ENCODE measurements around the gene POMT1.
"Not testable (repeated sequence)": the region's sequence is repeated elsewhere in the genome, so short reads cannot be mapped to it uniquely, and the experiment has no call there.

The POMT1 gene, protein sequence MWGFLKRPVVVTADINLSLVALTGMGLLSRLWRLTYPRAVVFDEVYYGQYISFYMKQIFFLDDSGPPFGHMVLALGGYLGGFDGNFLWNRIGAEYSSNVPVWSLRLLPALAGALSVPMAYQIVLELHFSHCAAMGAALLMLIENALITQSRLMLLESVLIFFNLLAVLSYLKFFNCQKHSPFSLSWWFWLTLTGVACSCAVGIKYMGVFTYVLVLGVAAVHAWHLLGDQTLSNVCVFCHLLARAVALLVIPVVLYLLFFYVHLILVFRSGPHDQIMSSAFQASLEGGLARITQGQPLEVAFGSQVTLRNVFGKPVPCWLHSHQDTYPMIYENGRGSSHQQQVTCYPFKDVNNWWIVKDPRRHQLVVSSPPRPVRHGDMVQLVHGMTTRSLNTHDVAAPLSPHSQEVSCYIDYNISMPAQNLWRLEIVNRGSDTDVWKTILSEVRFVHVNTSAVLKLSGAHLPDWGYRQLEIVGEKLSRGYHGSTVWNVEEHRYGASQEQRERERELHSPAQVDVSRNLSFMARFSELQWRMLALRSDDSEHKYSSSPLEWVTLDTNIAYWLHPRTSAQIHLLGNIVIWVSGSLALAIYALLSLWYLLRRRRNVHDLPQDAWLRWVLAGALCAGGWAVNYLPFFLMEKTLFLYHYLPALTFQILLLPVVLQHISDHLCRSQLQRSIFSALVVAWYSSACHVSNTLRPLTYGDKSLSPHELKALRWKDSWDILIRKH
- 59.1 reads per million, percentile 72 among the genes with 10 or more reads in this experiment for total RNA-seq

GRCh38 chr9:131502781-131503625, at the start of gene POMT1:
Gene POMT1 (plus strand): TSS chr9:131502918. CDS start chr9:131504219, 1,301 bp downstream.
- DNase-seq = peak; percentile 83

- DNase-seq = no peak
These were observed 48.7 kb upstream of the POMT1 start for GRCh38 chr9:131454028-131454427.

GRCh38 chr9:131455655-131456054, 47.1 kb upstream of the POMT1 start:
- DNase-seq = not testable (repeated sequence)

GRCh38 chr9:131457746-131458145, 45.0 kb upstream of the POMT1 start:
- DNase-seq = no peak

DNA sequence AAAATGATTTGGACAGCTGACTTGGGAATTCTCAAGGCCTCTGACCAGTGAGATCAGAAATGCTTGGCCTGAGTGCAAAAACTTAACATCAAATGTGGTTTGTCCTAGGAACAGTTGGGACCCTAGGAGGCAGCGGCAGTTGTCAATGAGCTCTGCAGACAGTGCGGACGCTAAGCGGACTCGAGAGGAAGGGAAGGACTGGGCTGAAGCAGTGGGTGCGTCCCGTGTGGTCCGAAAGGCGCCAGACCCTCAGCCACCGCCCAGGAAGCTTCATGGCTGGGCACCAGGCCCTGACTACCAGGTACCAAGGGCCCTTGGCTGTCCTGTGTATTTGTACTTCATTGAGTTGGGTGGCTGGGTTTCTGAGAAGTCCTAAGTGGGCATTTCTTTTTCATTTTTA, 43.7 kb upstream of the POMT1 start:
- no peak for DNase-seq

GRCh38 chr9:131461166-131461565, 41.6 kb upstream of the POMT1 start:
- no peak for DNase-seq

DNA sequence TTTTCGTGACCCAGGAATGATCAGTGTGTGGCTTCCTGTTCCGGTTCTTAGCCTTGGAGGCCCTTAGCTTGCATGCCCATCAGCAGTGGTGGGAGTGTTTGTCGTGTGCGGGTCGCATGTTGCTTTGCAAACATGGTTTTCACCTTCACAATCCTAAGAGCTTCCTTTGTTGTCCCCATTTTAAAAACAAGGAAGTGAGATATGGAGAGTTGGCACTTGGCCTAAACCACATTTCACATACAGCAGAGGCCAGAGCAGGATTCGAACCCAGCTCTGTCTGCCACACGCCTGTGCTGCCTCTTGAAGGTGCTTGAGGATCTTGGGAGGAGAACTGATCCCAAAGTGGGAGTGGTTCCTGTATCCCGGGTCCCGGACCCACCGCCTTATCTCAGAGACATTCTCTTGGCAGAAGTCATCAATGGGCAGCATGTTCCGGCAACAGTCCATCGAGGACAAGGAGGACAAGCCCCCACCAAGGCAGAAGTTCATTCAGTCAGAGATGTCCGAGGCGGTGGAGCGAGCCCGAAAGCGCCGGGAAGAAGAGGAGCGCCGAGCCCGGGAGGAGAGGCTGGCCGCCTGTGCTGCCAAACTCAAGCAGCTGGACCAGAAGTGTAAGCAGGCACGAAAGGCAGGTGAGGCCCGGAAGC, 38.2 kb upstream of the POMT1 start:
- no peak for DNase-seq

DNA sequence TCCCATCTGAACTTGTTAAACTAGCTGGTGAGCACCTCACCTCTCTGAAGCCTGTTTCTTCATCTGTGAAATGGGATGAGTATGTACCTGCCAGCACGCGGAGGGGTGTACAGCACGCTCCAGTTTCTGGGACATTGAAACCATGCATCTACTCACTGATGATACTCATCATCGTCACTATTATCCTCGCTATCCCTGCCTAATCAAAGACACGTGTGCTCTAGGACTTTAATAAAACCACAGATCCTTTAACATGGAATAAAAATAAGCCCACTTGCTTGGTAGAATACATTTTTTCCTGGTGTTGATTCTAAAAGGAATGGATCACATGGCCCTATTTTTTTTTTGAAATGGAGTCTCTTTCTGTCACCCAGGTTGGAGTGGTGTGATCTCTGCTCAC, 37.3 kb upstream of the POMT1 start:
- no peak for DNase-seq

- DNase-seq = no peak
These were observed 35.3 kb upstream of the POMT1 start for GRCh38 chr9:131467214-131467935.

DNA sequence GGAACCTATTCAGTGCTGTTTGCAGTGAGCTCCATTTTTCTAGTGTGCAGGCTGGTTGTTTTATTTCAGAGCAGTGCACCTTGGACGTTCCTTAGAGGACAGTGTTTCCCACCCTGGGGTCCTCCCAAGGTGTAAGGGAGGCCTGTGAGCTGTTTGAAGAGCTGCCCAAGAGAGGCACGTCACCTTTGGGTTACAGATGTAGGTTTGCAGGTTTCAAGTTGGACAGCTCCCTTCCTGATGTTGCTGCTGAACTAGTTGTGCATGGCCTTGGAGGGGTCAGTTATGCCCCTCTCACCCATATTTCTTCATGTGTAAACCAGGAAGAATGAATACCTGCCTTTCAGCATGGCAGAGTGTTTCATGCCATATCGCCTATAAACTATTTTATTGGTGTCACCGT, 34.7 kb upstream of the POMT1 start:
- no peak for DNase-seq

GRCh38 chr9:131469356-131469755, 33.4 kb upstream of the POMT1 start:
- DNase-seq = no peak

DNA sequence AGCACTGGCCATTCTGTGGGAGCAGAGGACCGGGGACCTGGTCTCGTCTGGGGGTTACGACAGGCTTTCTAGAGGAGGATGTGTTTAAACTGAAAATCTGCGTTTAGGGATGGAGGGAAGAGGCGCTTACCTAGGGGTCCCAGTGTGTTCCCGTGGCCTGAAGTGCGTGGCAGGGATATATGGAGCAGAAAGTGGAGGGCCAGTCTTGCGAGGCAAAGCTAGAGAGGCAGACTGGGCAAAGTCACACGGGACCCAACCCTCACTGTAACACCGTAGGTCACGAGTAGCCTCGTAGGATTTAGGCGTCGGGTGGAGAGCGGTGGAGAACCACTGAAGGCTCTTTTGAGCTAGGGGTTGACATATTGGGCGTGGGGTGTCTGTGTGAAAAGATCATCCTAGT, 32.8 kb upstream of the POMT1 start:
- no peak for DNase-seq

DNA sequence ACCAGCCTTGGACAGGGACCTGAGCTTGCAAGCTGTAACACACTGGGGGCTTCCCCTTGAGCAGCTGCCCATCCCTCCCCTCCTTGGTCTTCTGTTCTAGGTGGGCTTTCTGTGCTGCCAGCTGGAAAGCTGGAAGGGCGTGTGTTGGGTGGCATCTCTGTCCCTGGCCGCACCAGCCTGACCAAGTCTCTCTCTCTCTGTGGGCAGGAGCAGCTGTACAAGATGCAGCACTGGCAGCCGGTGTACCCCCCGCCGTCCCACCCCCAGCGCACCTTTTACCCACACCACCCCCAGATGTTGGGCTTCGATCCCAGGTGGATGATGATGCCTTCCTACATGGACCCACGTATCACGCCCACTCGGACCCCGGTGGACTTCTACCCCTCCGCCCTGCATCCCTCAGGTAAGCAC, 32.1 kb upstream of the POMT1 start:
- no peak for DNase-seq

- not testable (repeated sequence) for DNase-seq
These were observed 30.6 kb upstream of the POMT1 start for GRCh38 chr9:131472085-131472484.

DNA sequence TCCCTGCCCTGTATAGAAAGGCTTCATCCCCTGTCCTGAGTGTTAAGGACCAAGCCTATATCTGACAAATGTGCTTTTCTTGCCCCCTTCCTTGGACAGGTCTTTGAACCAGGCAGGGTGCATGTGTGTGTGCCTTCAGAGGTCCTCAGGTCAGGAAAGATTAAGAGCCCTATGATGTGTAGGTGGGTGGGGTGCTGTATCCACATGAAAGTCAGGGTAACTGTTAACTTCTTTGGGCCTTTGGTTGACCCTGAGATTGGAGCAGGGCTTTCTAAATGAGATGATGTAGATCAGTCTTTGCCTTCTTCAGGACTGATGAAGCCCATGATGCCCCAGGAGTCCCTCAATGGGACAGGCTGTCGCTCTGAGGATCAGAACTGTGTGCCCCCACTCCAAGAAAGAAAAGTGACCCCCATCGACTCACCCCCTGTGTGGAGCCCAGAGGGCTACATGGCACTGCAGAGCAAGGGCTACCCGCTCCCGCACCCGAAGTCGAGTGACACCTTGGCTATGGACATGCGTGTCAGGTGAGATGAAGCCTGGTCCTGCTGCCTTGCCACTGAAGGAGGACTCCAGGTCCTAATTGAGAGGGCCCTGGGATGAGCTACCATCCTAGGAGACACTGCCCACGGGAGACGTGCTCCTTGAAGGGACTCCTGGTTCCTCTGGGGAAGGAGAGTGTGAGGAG, 29.4 kb upstream of the POMT1 start:
- DNase-seq = no peak

- DNase-seq = no peak
These were observed 28.8 kb upstream of the POMT1 start for GRCh38 chr9:131473891-131474290.

DNA sequence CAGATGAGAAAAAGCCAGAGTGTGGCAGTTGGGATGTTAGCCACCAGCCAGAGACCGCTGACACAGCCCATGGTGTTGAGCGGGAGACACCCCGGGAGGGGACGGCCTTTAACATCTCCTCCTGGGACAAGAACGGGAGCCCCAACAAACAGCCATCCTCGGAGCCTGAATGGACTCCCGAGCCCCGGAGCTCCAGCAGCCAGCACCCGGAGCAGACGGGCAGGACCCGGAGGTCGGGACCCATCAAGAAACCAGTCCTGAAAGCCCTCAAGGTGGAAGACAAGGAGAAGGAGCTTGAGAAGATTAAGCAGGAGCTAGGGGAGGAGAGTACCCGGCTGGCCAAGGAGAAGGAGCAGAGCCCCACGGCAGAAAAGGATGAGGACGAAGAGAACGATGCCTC, 28.0 kb upstream of the POMT1 start:
- no peak for DNase-seq

GRCh38 chr9:131475111-131475955, 27.4 kb upstream of the POMT1 start:
- DNase-seq = no peak

- DNase-seq = no peak
These were observed 26.6 kb upstream of the POMT1 start for GRCh38 chr9:131475956-131476776.
